ENCODE data around the gene NLGN1.

The NLGN1 gene

DNA sequence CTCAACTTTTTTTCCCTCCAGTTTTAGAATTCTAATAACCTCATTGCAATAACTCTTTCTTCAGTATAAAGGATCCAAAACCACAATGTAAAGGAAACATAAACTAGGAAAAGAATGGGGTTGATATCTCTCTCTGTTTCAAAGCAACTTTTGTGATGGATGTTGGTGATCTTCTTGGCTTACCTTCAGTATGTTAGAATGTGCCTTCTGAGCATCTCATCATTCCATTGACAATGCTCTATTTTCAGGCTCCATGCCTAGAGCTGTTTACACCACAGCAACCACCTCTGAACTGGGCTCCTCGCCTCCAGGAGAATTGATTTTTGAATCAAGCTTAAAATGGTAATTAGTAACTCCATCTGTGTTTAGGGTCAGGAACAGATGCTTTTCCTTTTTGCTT lies 6.6 kb downstream of the NLGN1 start:
- TF ChIP-seq TAF1 (IDR thresholded peaks at IDR 0.05; ENCODE audit: borderline replicate concordance, insufficient read depth, low read length): no peak
- TF ChIP-seq FOXP2 (optimal IDR thresholded peaks at IDR 0.05; ENCODE audit: borderline replicate concordance, extremely low read depth, extremely low read length, insufficient read depth): no peak
- no peak for TF ChIP-seq SIN3A (IDR thresholded peaks at IDR 0.05; ENCODE audit: borderline replicate concordance, insufficient read depth, low read length)
- no peak for TF ChIP-seq POLR2AphosphoS5 (IDR thresholded peaks at IDR 0.05; ENCODE audit: low read depth, low read length)
- TF ChIP-seq REST (IDR thresholded peaks at IDR 0.05; ENCODE audit: insufficient read depth in 1 of 2, low read depth in 2 of 2, low read length in 2 of 2): no peak

DNA sequence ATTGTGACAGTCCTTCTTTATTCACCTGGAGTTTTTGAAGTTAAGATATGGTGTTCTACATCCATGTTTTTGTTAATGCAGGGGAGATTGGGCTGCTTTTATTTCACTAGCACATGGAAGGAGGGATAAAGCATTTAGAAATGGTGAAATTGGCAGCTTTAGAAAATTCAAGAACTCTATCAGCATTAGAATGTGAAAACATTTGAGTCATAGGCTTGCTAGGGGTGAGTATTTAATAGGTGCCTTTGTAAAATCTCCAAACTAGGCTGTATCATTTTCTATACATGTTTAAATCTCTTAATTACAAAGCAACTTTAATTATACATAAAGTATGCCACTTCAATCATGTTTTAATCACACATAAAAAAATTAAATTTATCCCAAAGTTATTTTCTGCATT lies 12.9 kb downstream of the NLGN1 start:
- TF ChIP-seq REST (IDR thresholded peaks at IDR 0.05; ENCODE audit: insufficient read depth in 1 of 2, low read depth in 2 of 2, low read length in 2 of 2): no peak
- no peak for TF ChIP-seq POLR2AphosphoS5 (IDR thresholded peaks at IDR 0.05; ENCODE audit: low read depth, low read length)
- TF ChIP-seq TAF1 (IDR thresholded peaks at IDR 0.05; ENCODE audit: borderline replicate concordance, insufficient read depth, low read length): no peak
- no peak for TF ChIP-seq FOXP2 (optimal IDR thresholded peaks at IDR 0.05; ENCODE audit: borderline replicate concordance, extremely low read depth, extremely low read length, insufficient read depth)
- TF ChIP-seq SIN3A (IDR thresholded peaks at IDR 0.05; ENCODE audit: borderline replicate concordance, insufficient read depth, low read length): no peak

DNA sequence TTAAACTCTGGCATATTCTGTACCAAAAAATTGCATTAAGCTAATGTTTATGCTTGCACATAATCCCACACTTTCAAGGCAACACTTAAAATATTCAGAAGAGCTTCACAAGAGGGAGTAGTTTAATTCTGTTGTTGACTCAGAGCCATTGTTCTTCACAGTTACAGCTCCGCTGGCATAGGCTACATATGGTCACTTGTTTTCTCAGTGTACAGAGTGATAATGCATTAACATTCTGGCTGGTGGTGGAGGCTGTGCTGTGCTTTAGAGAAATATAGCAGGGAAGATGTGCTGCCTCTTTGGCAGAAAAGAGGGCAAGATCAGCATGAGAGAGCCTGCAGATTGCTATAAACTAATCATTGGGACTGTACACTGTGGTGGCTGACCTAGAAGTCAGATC lies 13.3 kb downstream of the NLGN1 start:
- TF ChIP-seq POLR2AphosphoS5 (IDR thresholded peaks at IDR 0.05; ENCODE audit: low read depth, low read length) (no peak), REST (IDR thresholded peaks at IDR 0.05; ENCODE audit: insufficient read depth in 1 of 2, low read depth in 2 of 2, low read length in 2 of 2) (no peak), SIN3A (IDR thresholded peaks at IDR 0.05; ENCODE audit: borderline replicate concordance, insufficient read depth, low read length) (no peak), FOXP2 (optimal IDR thresholded peaks at IDR 0.05; ENCODE audit: borderline replicate concordance, extremely low read depth, extremely low read length, insufficient read depth) (no peak), TAF1 (IDR thresholded peaks at IDR 0.05; ENCODE audit: borderline replicate concordance, insufficient read depth, low read length) (no peak)

- no peak for TF ChIP-seq SIN3A (IDR thresholded peaks at IDR 0.05; ENCODE audit: borderline replicate concordance, insufficient read depth, low read length)
- TF ChIP-seq FOXP2 (optimal IDR thresholded peaks at IDR 0.05; ENCODE audit: borderline replicate concordance, extremely low read depth, extremely low read length, insufficient read depth): no peak
- TF ChIP-seq TAF1 (IDR thresholded peaks at IDR 0.05; ENCODE audit: borderline replicate concordance, insufficient read depth, low read length): no peak
- no peak for TF ChIP-seq REST (IDR thresholded peaks at IDR 0.05; ENCODE audit: insufficient read depth in 1 of 2, low read depth in 2 of 2, low read length in 2 of 2)
- TF ChIP-seq POLR2AphosphoS5 (IDR thresholded peaks at IDR 0.05; ENCODE audit: low read depth, low read length): no peak
Measured at GRCh38 chr3:173411375-173411973, 13.9 kb downstream of the NLGN1 start.
